ENCODE results near the gene ZNF550. TPM values are rescaled to one million over a fixed set of nuclear protein-coding genes. Genes with fewer than 3 reads are reported as not detected.

Gene ZNF550
- total RNA-seq, 1 experiment from 2014 or later: 3.1 TPM

GRCh38 chr19:57563547-57563946 lies 3.9 kb upstream of the ZNF550 start:
- H3K27ac ChIP-seq (ENCODE audit: low read depth, low read length): no peak overlapping the region
- ATAC-seq: no peak
- CTCF ChIA-PET: no interaction called here
- H3K36me3 ChIP-seq (ENCODE audit: control insufficient read depth in 1 of 2, insufficient read depth in 2 of 2, low read length in 2 of 2): no peaks in the 10 kb centered on the region
- RAD21 ChIA-PET (ENCODE audit: low non-redundant PET in 1 of 2, low total read pairs in 2 of 2, uncharacterized antibody in 2 of 2, unreplicated experiment in 2 of 2): no interaction called here
- no peaks in the 10 kb centered on the region for H3K9me2 ChIP-seq (ENCODE audit: insufficient read depth)
- no peaks in the 10 kb centered on the region for H3K27me3 ChIP-seq (ENCODE audit: insufficient read depth, low read length)
- no peaks in the 10 kb centered on the region for H4K20me1 ChIP-seq (ENCODE audit: insufficient read depth)
- intact Hi-C loops (cut with micrococcal nuclease): no loop called here
- H3K4me1 ChIP-seq (ENCODE audit: control insufficient read depth in 1 of 2, insufficient read depth in 2 of 2, low read length in 2 of 2): no peaks in the 10 kb centered on the region
- POLR2A ChIA-PET: no interaction called here
- no TSS peak for BruUV-seq (replicated peaks)
- no peak for DNase-seq (ENCODE audit: low read depth, low spot score)
- peaks cover 30 to 50% of the 10 kb centered on the region in 2 experiments; a peak in 2 of 4 replicates for H3K9me3 ChIP-seq (ENCODE audit: control insufficient read depth in 1 of 2, insufficient read depth in 1 of 2, low read depth in 1 of 2, low read length in 2 of 2)
- no peak overlapping the region for H3K4me3 ChIP-seq (replicated peaks in 1 of 2; ENCODE audit: low read depth in 1 of 2, low read length in 2 of 2)
- no peak overlapping the region for H3K4me2 ChIP-seq (ENCODE audit: low read length)
- no peak overlapping the region for H2AFZ ChIP-seq (ENCODE audit: low read depth, low read length, poor library complexity, severe bottlenecking)
- no peak overlapping the region for H3K9ac ChIP-seq (ENCODE audit: low read length)
- no peaks in the 10 kb centered on the region for H3K79me2 ChIP-seq (ENCODE audit: insufficient read depth, low read length)
- no peak for TF ChIP-seq REST (IDR thresholded peaks at IDR 0.05; ENCODE audit: low read depth)
- TF ChIP-seq CEBPB (IDR thresholded peaks at IDR 0.05; ENCODE audit: low read depth): no peak
- TF ChIP-seq SRF (IDR thresholded peaks at IDR 0.05; ENCODE audit: low read depth): no peak
- no peak for TF ChIP-seq SIN3A (IDR thresholded peaks at IDR 0.05; ENCODE audit: low read depth)
- no peak for TF ChIP-seq ZFX (IDR thresholded peaks at IDR 0.05)
- TF ChIP-seq POLR2AphosphoS5 (IDR thresholded peaks at IDR 0.05; ENCODE audit: low read depth, low read length): no peak
- TF ChIP-seq, protein P1, sequence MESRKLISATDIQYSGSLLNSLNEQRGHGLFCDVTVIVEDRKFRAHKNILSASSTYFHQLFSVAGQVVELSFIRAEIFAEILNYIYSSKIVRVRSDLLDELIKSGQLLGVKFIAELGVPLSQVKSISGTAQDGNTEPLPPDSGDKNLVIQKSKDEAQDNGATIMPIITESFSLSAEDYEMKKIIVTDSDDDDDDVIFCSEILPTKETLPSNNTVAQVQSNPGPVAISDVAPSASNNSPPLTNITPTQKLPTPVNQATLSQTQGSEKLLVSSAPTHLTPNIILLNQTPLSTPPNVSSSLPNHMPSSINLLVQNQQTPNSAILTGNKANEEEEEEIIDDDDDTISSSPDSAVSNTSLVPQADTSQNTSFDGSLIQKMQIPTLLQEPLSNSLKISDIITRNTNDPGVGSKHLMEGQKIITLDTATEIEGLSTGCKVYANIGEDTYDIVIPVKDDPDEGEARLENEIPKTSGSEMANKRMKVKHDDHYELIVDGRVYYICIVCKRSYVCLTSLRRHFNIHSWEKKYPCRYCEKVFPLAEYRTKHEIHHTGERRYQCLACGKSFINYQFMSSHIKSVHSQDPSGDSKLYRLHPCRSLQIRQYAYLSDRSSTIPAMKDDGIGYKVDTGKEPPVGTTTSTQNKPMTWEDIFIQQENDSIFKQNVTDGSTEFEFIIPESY (IDR thresholded peaks at IDR 0.05; ENCODE audit: extremely low read depth, insufficient replicate concordance, low read length): no peak
- no peak for TF ChIP-seq EZH2phosphoT487 (IDR thresholded peaks at IDR 0.05; ENCODE audit: borderline replicate concordance)
- TF ChIP-seq YY1 (IDR thresholded peaks at IDR 0.05; ENCODE audit: extremely low read depth, insufficient replicate concordance, low read depth, low read length): no peak
- TF ChIP-seq, protein P2, sequence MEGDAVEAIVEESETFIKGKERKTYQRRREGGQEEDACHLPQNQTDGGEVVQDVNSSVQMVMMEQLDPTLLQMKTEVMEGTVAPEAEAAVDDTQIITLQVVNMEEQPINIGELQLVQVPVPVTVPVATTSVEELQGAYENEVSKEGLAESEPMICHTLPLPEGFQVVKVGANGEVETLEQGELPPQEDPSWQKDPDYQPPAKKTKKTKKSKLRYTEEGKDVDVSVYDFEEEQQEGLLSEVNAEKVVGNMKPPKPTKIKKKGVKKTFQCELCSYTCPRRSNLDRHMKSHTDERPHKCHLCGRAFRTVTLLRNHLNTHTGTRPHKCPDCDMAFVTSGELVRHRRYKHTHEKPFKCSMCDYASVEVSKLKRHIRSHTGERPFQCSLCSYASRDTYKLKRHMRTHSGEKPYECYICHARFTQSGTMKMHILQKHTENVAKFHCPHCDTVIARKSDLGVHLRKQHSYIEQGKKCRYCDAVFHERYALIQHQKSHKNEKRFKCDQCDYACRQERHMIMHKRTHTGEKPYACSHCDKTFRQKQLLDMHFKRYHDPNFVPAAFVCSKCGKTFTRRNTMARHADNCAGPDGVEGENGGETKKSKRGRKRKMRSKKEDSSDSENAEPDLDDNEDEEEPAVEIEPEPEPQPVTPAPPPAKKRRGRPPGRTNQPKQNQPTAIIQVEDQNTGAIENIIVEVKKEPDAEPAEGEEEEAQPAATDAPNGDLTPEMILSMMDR (IDR thresholded peaks at IDR 0.05 in 2 of 3, conservative IDR thresholded peaks at IDR 0.05 in 1 of 3; ENCODE audit: borderline replicate concordance in 1 of 3, insufficient read depth in 1 of 3, low read depth in 2 of 3, low read length in 2 of 3): no peak
- no peak for TF ChIP-seq EZH2 (IDR thresholded peaks at IDR 0.05)
- no peak for TF ChIP-seq ZNF274 (IDR thresholded peaks at IDR 0.05; ENCODE audit: low read depth, low read length)
- TF ChIP-seq EGR1 (IDR thresholded peaks at IDR 0.05; ENCODE audit: low read depth): no peak
- no peak for TF ChIP-seq SP1 (IDR thresholded peaks at IDR 0.05; ENCODE audit: low read depth)

All from HCT116 (cell line).